NCI-H1436 treated with DMSO at 0.1 percent for 48 hours (cell line): Measurements from ENCODE around the gene PMM1.
"Not testable (repeated sequence)": the region's sequence is repeated elsewhere in the genome, so short reads cannot be mapped to it uniquely, and the experiment has no call there.

ENCODE experiments used
- DNase-seq: peaks from one replicate; lab custom pipeline; 2025; lab: John Stamatoyannopoulos, UW

PMM1 gene

DNA sequence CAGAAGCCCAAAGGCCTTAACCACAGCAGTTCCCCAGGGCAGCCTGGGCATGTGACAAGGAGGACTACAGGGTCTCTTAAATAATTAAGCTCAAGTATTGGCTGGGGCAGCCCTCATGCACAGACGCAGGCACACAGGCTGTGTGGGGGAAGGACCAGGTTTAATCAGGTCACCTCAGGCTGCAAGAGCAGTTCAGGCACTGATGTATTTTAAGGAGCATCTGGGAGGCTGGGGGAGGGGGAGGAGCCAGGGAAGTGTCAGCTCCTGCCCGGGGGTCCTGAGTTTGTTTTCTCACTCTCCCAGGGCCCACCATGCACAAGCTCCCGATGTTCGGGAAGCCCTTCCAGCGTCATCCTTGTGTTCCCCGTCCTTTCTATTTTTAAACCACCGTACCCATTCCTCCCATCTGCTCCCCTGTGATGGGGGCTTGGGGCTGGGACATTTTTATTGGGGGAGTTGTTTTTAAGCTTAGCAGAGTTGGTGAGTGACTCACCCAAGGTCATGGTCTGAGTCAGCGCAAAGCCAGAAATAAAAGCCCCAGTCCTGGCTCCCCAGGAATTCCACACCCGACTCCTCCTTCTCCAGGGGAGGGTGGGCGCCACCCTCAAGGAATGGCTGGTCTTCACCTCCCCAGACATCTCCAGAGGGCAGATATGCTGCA, 26.5 kb downstream of the PMM1 start:
- DNase-seq, result no peak

DNA sequence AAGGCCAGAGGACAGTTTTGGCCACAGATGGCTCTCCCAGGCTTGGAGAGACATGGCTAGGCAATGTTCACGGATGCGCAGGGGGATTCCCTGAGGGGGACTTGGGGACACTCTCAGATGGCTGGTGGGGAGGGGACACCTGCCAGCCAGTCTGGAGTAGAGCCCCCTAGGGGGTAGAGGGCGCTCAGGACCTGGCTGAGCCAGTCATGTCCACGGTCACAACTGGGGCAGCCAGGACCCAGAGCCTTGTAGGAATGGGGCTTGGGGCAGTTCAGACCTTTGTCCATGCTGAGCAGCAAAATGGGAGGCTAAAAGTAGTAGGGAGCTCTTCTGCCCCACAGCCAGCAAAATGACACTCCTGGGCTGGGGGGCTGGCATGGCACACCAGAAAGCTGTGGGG, 27.2 kb downstream of the PMM1 start:
- DNase-seq, result no peak

DNA sequence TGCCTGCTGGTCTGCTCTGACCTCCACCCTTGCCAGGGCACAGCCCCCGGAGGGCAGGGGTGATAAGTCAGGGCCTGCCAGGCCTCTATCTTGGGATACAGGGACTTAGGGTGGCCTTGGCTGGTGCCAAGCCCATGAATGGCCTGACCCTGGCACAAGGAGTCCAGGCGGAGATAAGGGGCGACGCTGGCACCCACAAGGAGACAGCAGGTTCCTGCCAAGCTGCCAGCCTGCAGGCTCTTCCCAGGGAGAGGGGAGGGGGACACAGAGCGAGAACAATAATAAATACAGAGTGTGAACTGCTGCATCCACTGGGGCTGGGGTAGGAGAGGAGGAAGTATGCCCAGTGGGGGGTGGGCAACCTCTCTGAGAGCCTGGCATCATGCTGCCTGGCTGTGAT, 27.9 kb downstream of the PMM1 start:
- DNase-seq, result no peak

DNA sequence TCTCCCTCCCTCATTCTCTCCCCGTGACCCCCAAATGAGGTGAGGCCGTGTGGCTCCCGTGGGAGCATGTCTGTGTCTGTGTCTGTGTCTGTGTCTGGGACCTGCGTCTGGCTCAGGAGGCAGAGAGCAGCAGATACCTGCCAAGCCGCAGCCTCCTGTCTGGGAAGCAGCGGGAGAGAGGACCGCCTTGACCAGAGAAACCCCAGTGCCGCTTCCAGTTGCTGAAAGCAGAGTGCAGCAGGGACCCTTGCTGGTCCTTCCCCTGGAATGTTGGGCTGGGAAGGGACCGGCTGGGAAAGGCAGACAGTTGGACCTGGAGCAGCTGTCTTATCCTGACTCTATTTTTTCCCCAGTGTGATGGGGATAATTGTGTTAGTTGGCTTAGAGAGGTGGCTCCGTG, 28.3 kb downstream of the PMM1 start:
- no peak for DNase-seq

DNA sequence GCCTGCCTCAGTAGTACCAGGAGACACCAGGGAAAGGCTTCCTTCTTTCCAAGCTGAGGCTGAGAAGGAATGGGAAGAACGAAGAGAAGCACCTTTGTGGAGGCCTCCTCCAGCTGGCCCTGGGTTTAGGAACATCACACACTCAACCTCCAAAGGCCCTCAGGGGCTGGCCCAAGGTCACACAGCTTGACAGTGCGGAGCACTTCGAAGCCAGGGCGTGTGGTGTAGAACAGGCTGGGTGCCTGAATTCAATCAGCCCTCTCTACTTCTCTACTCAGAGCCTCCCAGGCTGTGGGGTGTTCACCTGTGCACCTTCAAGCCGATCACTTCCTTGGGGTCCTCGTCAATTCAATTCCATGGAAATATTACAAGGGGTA, 29.6 kb downstream of the PMM1 start:
- no peak for DNase-seq

DNA sequence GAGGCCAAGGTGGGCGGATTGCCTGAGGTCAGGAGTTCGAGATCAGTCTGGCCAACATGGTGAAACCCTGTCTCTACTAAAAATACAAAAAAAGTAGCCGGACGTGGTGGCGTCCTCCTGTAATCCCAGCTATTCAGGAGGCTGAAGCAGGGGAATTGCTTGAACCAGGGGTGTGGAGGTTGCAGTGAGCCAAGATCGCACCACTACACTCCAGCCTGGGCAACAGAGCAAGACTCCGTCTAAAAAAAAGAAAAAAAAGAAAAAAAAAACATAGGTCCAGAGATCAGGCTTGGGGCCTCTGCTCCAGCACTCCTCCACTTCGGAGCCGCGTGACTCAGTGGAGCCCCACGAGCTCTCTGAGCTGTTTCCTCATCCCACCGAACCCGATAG, 31.4 kb downstream of the PMM1 start:
- DNase-seq, result not testable (repeated sequence)

DNA sequence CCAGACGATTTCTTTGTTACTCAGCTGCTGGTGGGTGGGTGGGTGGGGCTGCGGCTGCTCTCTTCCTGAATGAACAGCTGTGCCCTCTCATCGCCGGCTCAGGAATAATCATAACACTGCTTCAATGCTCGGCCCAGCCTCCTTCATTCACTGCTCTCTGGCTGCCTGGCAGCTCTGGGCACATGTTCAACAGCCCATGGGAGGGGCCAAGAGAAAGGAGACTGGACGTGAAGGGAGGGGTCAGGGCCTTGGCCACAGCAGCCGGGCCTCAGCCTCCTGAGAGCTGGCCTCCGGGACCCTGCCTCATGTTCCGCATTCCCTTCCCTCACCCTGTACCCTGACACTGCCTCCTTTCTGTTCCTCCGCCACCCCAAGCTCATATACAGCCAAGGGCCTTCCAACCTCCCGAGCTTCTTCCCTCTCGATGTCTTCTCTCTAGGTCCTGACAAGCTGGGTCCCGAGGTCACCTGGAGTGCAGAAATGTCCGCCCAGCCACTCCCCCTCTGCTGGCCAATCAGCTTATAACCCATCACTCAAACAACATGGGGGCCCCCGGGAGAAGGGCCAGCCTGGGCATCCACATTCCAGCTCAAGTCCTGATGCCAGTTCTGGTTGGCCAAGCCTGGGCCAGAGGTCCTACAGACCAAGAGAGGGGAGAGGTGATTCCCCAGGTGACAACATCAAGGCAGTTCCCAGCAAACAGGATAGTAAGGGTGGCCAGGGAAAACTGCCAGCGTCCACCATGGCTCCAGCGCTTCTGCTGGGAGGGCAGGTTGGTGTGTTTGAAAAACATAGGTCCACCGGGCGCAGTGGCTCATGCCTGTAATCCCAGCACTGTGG, 32.0 kb downstream of the PMM1 start:
- no peak for DNase-seq

DNA sequence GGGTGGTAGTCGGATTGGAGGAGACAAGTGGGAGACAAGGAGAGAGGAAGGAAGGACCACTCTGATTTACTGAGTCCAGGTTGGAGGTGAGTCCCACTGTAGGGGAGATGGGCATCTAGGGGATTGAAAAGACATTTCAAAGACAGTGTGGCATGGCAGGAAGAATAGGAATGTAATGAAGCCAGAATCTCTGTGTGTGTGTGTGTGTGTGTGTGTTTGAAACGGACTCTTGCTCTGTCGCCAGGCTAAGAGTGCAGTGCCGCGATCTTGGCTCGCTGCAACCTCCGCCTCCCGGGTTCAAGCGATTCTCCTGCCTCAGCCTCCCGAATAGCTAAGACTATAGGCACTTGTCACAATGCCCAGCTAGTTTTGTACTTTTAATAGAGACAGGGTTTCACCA, 33.1 kb downstream of the PMM1 start:
- DNase-seq, result no peak

DNA sequence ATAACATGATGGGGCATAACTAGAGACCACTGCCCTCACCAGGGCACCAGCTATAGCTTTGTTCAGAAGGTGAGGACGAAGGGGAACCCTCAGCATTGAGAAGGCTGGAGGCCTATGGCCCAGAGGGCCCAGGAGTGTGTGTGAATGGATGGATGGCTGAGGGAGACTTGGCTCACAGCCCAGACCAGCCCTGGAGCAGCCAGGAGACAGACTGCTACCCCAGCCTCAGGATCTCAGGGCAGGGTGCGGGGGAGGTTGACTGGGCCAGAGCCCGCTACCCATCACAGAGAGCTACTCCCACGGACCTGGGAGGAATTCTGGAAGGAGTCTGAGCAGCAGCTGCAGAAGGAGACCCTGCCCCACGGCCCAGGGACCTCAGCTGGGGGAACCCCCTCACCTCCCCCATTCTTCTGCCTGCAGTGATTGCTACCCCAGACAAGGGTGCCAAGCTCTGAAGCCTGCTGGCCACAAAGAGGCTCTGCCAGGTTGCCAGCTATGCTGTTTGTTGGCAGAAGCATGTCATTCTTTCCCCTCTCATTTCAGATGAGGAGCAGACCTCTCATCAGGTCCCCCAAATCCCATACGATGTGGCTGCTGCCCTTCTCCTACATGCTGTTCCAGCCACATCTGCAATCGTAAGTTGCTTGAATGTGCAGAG, 34.2 kb downstream of the PMM1 start:
- no peak for DNase-seq

DNA sequence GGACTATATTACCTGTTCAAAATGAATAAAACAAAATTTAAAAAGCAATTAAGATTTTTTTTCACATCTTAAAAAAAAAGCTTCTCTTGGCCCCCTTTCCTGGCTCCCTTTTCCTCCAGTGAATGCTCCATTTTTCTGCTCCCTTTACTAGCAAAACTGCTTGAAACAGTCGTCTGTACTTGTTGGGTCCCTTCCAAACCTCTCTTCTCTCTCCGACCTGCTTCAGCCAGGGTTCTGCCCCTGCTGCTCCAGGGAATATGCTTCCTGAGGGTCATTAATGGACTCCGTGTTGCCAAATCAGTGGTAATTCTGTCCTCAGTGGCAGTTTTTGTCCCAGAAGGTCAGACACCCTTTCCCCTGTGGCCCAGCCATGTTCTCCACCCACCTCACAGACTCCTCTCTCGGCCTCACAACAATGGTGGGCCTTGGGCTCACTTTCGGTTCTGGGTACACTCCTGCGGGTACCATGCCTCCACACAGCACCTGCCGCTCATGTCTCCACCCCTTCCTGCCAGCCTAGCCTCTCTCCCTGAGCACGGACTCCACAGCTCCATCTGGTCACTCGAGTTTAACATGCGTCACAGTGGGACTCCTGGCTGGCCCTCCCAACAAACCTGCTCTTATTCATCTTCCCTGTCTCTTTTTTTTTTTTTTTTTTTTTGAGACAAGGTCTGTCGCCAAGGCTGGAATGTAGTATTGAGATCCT, 37.6 kb downstream of the PMM1 start:
- DNase-seq, result no peak

DNA sequence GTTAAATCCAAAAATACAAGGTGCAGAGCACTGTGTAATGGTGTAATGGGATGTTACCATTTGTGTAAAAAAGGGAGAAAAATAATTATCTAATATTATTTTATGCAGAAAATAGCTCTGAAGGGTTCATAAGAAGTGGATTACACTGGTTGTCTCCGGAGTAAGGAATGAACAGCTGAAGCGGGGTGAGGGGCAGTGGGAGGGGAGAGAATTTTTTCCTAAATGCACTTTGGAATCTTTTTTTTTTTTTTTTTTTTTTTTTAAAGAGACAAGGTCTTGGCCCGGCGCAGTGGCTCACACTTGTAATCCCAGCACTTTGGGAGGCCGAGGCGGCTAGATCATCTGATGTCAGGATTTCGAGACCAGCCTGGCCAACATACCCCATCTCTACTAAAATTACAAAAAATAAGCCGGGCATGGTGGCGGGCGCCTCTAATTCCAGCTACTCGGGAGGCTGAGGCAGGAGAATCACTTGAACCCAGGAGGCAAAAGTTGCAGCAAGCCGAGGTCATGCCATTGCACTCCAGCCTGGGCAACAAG, 38.6 kb downstream of the PMM1 start:
- no peak for DNase-seq

DNA sequence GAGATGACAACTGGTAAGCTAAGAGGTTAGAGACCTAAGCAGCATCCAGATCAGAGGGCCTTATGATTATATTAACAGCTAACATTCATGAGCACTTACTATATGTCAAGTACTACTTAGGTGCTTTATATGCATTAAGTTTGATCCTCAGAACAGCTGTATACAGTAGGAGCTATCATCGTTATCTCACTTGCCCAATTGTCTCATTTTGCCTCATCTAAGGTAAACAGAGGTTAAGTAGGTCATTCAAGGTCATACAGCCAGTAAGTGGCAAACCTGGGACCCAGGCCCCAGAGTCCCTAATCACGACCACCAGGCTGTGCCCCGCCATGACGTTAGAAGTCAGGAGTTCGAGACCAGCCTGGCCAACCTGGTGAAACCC, 40.8 kb downstream of the PMM1 start:
- no peak for DNase-seq

DNA sequence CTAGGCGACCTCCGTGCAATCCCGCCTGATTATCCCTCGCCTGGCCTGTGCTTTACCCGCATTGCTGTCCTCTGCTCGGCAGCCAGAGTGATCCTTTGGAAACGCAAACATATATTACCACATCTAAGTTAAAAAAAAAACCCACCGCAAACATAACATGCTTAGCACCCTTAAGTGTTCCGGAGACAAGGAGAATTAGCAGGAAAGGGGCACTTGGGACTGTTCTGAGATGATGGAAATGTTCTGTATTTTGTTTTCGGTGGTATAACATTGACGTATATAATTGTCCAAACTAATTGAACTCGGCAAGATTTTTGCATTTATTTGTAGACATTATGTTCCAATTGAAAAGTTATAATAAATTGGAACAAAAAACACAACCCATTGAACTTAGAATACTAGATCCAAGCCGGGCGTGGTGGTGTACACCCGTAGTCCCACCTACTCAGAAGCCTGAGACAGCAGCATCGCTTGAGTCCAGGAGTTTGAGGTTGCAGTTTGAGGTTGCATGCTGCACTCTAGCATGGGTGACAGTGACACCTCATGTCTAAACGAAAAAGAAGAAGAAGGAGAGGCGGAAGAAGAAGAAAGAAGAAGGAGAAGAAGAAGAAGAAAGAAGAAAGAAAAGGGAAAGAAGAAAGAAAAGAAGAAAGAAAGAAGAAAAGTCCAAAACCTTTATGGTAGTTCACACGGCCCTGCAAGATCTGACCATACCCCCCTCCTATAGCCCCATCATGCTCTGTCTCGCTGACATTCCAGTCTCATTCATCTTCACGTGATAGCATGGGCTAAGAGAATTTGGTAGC, 44.8 kb downstream of the PMM1 start:
- DNase-seq, result no peak

DNA sequence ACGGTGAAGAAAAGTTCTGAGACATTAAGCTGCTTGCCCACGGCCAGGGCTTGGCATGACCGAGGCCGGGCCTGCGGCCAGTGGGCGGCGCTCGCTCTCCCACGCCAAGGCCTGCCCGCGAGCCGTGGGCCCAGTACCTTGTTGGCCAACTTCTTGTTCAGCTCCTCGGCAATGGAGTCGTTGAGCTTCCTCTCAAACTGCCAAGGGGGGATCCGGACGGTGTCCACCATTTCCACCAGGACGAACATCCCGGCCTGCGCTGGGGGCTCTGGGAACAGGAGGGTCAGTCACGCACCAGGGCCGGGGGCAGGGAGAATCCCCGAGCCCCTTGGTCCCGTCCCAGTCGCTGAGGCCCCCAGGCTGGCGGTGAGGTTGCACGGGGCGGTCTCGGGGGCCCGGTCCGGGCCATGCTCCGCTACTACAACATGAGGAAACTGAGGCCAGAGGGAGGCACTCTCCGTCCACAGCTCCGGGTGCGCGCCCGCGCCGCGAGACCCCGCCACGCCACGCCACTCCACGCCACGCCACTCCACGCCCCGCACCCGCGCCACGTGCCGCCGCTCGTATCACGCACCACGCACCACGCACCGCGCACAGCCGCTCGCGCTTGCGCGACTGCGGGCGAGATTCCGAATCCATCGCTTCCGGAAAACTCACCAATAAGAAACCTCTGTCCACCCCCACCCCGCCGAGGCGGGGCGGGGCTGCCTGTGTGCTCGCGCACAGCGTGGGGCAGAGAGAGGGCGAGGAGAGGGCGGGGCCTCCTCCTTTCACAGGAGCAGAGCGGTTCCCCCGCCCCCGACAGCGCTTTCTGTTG, 45.6 kb downstream of the PMM1 start, which contains the start of gene POLR3H:
Gene POLR3H (minus strand): TSS at position 617 of the 817 bp plus-strand sequence. CDS start 369 bp downstream, at position 248.
- DNase-seq, result peak; percentile 75

DNA sequence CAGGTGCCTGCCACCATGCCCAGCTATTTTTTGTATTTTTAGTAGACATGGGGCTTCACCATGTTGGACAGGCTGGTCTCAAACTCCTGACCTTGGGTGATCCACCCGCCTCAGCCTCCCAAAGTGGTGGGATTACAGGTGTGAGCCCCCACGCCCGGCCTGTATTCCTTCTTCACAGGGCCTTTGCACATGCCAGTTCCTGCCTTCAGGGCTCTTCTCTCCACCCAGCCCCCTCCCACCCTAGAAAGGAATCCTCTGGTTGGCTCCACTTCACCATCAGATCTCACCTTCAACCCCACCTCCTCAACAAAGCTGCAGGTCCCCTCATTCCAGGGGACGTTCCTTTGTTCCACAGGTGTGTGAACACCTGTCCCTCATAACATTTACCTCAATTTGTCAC, 47.4 kb downstream of the PMM1 start:
- DNase-seq, result no peak

DNA sequence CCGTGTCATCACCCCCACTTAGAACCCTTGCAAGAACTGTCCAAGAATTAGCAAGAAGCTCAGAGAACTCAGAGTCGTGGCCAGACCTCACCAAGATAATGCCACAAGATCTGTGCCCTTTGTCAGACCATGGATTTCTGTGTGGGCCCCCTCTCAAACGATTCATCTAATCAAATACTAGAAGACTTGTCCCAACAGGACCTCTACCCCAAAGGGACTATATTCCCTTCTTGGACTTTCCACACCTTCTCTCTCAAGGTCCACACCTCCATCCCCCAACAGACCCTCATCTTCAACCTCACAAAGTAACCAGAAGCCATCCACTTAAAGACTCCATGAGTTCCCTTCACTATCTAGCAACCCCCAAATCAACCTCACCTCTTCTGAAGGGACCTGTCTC, 48.2 kb downstream of the PMM1 start:
- no peak for DNase-seq

DNA sequence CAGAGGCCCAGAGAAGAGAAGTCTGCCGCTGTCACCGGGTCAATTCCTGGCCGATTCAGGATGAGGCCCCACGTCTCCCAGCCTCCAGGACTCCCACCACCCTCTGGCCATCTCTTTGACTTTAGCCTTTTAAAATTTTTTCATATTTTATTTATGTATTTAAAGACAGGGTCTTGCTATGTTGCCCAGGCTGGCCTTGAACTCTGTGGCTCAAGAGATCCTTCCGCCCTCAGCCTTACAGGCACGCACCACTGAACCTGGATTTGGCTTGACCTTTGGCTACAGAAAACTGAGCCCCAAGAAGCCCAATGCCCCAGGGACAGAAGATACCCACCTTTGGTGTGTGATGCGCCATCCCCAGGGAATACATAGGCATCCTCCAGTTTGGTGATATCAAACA, 49.3 kb downstream of the PMM1 start:
- DNase-seq, result no peak

DNA sequence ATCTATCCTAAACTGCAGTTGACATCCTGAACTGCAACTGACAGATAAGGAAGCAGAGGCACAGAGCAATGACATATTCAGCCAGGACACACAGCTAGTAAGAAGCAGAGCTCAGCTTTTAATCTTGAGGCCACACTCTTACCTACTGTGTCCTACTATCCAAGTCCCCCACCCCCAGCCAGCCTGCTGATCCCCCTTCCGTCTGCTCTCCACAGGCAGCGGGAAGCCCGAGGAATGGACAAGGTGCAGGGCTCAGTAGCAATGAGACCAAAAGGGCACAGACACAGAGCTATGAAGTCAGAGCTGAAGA, 49.7 kb downstream of the PMM1 start:
- no peak for DNase-seq

DNA sequence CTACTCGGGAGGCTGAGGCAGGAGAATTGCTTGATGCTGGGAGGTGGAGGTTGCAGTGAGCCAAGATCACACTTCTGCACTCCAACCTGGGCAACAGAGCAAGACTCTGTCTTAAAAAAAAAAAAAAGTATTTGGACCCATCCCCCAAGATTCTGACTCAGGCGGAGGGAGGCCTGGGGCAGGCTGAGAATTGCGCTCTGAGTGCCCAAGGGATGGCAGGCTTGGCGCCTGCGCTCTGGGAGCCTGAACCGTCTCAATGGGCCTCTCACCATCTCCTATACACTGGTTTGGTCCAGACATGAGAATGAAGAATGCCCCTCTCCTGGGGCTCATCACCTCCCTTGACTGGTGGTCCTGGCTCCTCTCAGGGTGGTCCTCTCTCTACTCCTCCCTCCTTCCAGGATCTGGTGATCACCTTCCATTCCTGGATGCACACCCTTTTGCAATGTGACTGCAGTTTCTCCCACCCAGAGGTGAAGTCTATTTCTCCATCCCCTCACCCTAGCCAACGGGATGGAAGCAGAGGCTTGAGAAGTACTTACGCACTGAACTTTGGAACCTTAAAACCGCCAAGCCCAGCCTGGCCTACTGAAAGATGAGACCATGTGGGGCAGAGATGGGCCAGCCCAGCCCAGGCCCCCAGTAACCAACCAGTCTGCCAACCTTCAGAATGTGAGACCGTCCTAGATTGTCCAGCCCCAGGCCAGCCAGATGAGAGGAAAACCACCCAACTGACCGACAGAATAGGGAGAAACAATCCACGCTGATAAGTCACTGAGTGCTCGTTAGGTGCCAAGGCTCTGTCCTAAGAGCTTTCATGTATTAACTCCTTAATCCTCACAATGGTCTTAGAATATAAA, 50.3 kb downstream of the PMM1 start:
- no peak for DNase-seq

DNA sequence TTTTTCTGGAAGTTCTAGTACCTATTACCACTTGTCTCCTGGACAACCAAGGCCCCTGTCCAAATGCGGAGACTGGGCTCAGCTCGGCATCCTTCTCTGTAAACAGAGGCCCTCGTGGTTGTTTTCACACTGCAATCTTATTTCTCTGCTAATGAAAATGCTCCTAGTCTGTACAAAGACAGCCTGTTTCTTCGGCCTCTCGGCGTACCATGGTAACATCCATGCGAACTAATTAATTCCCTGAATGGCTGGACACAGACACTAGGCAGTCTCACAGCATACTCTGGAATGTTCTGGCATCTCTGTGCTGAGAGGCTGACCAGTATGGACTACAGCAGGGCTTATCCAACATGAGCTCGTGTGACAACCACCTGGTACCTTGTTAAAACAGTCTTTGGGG, 51.1 kb downstream of the PMM1 start:
- DNase-seq, result no peak
